HG02678 (cell line): ENCODE results near the gene HYOU1.
A peak's percentile ranks its signal among the peaks of the same experiment; 100 is the strongest.
"Not testable (repeated sequence)": the region's sequence is repeated elsewhere in the genome, so short reads cannot be mapped to it uniquely, and the experiment has no call there.

ENCODE experiments used
- ATAC-seq: cut with Tn5 transposase; IDR thresholded peaks from one replicate; pipeline ENCODE4 v1.9.1; 2021; ENCODE audit warnings: mild to moderate bottlenecking, moderate library complexity; ENCODE audit not compliant: unreplicated experiment

The HYOU1 gene

DNA sequence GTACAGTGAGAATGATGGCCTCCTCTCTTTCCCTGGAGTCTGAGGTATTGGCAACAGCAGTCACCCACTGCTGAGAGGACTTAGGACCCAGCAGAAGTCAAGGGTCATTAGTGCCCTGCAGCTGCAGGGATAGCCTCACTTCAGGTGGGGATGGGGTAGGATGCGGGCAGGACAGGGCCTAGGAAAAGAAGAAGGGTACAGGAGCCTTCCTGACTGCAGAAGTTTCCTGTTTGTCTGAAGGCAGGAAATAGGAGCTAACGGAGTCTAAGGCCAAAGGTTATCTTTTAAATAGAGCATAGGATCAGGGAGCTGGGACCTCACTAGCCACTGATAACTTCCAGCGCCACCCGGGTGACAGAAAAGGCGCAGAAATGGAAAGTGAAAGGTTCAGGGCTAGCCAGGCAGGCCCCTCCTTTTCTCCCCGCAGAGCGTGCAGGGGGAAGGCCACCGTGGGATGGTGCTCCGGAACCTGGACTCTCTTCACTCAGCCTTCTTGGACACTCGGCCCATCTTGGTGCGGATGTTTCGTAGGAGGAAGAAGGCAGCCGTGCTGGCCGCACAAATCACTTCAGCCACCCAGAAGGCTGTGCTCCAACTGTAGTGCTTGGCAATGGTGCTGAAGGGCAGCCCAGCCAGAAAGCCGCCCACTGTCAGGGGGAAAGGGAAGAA lies 32.4 kb downstream of the HYOU1 start:
- ATAC-seq = no peak

DNA sequence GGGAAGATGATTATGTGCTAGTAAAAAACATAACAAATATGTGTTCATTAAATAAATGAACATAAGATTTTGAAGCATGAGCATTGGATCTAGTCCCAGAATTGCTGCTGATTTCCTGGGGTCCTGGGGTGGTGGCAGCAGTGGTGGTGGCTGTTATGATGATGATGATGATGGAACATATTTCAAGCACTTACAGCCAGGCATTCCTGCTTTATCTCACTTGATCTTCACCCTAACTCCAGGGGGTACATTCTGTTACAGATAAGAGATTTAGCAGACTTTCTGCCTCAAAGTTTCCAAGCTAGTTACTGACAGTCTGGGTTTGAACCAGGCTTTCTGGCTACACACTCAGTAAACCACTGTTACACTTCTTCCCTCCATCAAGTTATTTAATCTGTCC lies 33.3 kb downstream of the HYOU1 start:
- no peak for ATAC-seq

DNA sequence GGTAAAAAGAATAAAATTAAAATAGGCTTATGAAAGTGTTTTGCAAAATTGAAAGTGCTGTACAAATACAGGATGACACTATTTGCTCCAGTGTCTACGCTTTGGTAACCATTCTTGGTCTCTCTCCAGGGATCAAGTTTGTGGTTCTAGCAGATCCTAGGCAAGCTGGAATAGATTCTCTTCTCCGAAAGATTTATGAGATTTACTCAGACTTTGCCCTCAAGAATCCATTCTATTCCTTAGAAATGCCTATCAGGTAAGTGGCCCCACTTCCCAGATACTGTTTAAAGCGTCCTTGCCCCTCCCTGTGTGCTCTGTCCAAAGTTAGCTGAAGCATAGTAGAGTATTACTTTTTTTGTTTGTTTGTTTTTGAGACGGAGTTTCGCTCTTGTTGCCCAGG lies 35.4 kb downstream of the HYOU1 start:
- no peak for ATAC-seq

DNA sequence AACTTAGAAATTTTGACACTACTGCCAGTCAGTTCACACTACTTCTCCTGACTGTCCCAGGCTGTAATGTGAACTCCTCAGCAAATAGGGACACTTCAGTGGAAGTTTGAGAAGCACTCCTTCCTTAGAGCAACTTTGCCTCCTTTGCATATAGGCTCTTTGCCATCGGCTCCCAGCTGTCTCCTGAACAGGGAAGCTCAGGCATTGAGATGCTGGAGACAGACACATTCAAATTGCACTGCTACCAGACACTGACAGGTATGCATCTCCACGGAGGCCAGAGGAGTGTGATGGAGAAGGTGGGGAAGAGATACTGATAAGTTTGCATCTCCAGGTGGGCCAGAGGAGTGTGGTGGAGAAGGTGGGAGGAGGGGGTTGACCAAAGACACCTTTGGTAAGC lies 37.0 kb downstream of the HYOU1 start:
- ATAC-seq = no peak

DNA sequence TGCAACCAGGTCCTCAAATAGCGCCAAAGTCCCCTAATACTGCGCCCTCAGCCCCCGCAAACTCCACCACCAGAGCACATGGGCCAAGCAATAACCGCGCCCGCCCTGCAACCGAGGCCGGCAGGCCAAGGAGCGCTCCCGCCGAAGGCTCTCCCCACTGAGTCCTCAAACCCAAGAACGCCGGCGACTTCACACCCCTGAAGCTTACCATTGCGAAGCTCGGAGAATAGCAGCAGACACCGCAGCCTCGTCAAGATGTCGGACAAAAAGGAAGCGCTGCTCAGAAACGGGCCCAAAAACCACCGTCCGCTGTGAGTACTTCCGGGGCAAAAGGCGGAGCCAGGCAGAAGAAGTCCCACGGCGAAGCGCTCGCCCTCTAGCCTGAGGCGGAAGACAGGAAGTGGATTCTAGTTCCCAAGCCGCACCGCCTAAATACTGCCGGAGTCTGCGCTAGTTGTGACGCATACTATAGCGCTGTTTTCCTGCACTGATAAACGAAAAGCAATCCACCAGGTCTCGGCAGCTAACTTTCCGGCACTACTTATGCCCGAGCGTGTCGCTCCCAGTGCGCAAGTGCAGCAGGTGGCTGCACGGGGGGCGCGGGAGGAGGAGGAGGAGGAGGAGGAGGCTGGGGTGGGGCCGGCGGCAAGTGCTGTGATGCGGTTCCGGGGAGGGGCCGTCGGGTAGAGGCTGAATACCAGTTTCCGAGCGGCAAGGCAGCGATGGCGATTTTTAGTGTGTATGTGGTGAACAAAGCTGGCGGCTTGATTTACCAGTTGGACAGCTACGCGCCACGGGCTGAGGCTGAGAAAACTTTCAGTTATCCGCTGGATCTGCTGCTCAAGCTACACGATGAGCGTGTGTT lies 38.7 kb downstream of the HYOU1 start, which contains the start of the genes RPS25 and TRAPPC4:
Gene RPS25 (minus strand): TSS at position 270 of the 865 bp plus-strand sequence. CDS start 59 bp downstream, at position 211.
Gene TRAPPC4 (plus strand): TSS at position 693 of the 865 bp plus-strand sequence. CDS start 30 bp downstream, at position 723.
- peak; percentile 84 for ATAC-seq

DNA sequence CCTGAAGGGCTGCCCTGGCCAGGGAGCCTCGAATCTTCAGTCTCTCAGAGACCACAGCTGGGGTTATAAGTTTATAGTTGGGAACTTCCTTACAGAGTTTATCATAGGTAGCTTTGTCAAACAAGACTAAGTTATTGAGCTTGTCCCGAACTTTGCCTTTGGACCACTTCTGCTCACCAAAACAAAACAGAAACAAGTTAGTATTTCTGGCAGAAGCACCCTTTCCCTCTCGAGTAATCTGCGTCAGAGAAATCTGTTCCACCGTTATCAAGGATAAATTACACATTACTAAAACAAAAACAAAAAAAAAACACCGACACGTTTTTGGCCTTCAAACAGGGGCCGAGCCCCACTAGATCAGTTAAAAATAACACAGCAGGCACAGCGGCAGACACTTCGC lies 39.6 kb downstream of the HYOU1 start:
- not testable (repeated sequence) for ATAC-seq

DNA sequence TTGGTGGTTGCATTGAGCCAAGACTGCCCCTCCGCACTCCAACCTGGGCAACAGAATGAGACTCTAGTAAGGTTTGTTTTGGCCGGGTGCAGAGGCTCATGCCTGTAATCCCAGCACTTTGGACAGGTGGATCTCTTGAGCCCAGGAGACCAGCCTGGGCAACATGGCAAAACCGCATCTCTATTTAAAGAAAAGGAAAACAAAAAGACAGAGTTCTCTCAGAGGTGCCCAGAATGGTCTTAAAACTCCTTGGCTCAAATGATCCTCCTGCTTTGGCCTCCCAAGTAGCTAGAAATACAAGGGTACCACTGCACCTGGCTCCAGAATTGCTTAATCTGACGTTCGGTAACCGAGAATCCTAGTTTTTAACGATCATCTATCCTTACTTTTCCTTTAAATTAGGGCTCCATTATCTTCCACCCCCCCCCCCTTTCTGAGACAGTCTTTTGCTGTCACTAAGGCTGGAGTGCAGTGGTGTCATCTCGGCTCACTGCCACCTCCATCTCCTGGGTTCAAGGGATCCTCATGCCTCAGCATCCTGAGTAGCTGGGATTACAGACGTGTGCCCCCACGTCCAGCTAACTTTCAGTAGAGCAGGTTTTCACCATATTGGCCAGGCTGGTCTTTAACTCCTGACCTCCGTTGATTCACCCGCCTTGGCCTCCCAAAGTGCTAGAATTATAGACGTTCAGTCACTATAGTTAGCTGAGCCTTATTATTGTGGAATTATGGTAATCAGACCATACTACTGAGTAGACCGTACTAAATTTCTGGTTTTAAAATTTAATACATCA lies 40.6 kb downstream of the HYOU1 start:
- ATAC-seq = no peak

DNA sequence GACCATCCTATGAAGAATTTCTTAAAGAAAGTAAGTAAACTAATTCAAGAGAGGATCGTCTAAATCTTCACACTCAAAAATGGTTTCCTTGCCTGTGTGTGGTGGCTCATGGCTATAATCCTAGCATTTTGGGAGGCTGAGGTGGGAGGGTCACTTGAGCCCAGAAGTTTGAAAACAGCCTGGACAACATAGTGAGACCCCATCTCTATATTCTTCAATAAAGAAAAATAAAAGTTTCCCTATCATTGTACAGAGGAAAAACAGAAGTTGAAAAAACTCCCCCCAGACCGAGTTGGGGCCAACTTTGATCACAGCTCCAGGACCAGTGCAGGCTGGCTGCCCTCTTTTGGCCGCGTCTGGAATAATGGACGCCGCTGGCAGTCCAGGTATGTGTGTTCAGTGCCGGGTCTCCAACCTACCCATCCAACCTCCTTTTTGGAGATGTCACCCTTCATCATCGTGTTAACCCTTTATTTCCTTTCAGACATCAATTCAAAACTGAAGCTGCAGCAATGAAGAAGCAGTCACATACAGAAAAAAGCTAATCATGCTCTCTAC lies 41.9 kb downstream of the HYOU1 start:
- ATAC-seq = no peak

DNA sequence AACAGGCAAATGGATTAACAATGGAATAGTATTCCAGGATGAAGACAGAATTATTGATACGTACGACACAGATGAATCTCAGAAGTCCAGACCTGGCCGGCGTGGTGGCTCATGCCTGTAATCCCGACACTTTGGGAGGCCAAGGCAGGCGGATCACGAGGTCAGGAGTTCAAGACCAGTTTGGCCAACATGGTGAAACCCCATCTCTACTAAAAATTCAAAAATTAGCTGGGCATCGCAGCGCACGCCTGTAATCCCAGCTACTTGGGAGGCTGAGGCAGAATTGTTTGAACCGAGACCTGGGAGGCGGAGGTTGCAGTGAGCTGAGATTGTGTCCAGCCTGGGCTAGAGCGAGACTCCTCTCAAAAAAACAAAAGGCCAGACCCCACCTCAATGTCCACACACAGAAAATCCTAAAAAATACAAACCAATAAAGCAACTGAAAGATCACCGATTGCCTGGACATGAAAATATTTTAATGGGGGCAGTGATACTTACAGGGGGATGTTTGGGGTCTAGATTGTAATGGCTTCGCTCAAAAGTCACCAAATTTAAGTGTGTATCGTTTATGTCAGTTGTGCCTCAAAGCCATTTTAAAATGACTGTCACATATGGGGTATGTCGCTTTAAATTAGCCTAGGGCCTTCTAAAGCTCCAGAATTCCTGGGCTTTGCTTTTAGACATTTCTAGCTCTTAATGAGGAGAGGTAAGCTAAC lies 42.6 kb downstream of the HYOU1 start:
- ATAC-seq = no peak

DNA sequence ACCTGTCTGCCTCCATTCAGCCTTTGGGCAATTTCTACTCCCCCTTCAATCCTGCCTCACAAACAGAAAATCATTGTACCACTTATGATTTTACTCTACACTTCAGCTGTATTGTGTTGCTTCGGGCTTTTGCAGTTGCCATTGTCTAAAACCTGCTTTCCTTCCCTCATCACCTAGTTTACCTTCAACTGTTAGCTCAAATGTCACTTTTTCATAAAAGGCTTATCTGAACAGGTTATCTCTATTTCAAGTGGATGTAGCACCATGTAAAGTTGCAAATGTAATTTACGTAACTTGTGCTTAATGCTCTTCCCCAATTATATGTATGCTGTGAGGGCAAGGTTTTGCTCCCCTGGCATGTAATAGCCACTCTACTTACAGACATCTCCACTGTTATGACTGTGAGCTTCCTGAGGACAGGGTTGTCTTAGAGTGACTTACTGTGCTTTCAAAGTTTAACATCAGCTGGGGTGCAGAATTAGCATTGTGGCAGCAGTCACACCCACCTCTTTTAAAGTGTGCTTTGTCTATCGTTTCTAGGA lies 44.3 kb downstream of the HYOU1 start:
- no peak for ATAC-seq

DNA sequence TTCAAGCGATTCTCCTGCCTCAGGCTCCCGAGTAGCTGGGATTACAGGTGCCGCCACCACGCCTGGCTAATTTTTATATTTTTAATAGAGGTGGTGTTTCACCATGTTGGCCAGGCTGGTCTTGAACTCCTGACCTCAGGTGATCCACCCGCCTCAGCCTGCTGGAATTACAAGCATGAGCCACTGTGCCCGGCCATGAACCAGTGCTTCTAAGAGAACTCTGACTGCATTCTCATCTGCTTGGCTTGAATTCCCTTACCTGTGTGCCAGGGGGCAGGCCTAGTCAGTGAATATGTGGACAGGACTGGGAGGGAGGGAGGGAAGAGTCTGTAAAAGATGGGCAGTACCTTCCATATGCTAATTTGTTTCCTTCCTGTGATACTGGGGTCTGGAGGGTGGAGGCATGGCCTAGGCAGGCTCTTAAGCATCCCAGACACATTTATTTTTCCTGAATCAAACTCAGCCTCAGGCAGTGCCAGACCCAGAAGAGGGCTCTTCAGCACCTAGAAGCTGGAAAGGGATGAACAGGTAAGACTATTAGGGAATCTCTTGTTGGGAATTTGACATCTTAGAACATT lies 45.4 kb downstream of the HYOU1 start:
- no peak for ATAC-seq

DNA sequence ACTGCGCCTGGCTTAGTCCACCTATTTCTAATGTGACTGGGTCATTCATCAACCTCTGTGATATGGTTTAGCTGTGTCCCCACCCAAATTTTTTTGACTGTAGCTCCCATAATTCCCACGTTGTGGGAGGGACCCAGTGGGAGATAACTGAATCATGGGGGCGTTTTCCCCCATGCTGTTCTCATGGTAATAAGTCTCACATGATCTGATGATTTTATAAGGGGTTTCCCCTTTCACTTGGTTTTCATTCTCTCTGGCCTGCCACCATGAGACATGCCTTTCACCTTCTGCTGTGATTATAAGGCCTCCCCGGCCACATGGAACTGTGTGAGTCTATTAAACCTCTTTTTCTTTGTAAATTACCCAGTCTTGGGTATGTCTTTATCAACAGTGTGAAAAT lies 50.3 kb downstream of the HYOU1 start:
- ATAC-seq = no peak

DNA sequence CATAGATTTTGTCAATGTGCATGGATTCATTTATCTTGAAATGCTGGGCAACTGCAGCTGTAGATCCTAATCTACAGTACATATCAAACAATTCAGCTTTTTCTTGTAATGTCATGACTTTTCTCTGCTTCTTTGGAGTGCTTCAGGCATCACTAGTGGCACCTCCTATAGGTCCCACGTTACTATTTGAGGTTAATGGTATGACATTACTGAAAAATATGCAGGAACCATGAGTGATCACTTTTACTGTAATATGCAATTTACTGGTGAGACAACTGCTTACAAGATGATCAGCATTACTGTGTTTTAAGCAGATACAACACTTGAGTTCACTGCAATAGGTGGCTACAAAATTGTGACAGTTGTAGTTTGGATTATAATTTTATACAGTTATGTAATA lies 56.1 kb downstream of the HYOU1 start:
- no peak for ATAC-seq

DNA sequence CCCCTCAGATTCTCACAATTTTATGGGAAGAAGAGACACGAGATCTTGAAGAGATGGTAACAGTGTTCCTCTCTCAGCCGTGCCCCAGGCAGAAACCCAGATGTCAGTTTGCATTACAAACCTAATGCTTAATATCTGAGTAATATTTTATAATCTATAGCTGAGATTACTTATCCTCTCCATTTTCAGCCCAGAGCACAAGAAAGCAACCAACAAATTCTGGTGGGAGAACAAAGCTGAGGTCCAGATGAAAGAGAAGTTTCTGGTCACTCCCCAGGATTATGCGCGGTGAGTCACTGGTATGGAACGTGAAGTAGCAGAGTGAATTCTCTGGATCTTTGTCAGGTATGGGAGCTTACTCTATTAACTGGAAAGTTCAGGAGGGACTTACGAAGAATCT lies 58.2 kb downstream of the HYOU1 start:
- no peak for ATAC-seq

DNA sequence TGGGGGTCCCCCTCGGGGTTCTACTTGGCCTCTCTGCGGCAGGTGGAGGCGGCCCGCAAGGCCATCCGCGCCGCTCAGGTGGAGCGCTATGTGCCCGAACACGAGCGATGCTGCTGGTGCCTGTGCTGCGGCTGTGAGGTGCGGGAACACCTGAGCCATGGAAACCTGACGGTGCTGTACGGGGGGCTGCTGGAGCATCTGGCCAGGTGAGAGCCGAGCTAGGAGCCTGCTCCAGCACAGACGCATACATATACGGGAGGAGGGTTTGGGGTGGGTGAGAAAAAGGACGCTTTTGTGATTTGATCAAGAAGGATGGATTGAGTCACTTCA lies 58.7 kb downstream of the HYOU1 start:
- ATAC-seq = no peak

DNA sequence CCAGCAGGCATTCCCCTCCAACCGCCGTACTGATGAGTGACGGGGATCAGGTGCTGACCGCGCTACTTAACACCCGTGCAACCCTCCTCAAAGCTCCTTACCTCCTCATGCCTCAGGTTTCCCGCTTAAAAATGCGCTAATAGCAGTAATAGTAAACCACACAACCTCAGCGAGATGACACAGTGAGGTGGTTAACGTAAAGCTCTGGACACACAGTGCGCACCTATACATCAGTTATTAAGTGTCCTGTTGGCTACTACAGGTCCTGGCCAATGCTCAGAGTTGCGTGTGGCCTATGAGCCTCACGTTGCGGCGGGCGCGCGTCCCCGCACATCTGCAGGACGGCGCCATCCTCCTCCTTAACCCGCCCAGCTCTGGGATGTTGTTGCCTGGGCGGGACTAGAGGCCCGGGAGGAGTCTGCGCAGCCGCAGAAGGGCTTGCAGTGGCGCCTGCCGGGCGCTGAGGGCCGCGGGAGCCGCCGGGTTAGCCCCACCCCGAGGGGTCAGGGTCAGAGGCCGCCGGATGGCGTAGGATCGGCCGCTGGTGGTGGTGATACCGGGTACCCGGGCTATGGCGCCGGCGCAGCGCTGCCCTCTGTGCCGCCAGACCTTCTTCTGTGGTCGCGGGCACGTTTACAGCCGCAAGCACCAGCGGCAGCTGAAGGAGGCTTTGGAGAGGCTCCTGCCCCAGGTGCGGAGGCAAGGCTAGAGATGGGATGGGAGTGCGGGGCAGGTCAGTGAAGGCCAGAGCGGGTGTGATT lies 59.2 kb downstream of the HYOU1 start, which contains the start of gene CENATAC:
Gene CENATAC (plus strand): TSS at position 512 of the 761 bp plus-strand sequence. CDS start 60 bp downstream, at position 572.
- ATAC-seq = peak; percentile 96

DNA sequence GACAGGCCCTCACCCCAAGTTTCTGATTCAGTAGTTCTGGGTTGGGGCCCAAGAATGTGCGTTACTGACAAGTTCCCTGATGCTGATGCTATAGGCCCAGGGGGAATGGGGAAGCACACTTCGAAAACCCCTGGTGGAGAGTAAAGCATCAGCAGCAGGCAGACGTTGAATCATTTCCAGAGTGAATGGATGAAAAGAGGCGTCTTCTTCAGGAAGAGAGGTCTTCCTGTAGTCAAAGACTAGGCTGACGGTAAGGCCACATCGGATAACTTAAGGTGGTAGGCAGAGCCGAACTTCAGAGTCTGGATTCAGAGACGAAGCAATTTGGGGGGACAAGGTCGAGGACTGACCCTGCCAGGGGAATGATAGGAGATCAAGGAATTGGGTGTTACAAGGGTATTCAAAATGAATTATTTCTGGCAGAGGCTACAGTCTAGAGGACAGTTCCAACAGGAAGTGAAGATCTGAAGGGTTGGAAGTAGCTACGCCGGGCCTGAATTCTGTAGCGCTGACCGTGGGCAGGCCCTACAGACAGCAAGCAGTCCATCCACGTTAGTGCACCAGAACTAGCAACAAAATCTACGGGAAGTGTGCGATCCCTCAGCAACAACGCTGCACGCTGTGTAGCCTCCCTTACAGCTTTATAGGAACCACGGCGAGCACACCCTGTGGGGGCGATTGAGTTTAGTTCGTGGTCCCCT lies 59.9 kb downstream of the HYOU1 start:
- ATAC-seq = peak; percentile 6
